ENCODE results near the gene TAF3.

GRCh38 chr10:8049865-8050555 lies 231.7 kb downstream of the TAF3 start:
- TF ChIP-seq POLR2A (IDR thresholded peaks at IDR 0.05), result no peak
- TF ChIP-seq, protein P1, sequence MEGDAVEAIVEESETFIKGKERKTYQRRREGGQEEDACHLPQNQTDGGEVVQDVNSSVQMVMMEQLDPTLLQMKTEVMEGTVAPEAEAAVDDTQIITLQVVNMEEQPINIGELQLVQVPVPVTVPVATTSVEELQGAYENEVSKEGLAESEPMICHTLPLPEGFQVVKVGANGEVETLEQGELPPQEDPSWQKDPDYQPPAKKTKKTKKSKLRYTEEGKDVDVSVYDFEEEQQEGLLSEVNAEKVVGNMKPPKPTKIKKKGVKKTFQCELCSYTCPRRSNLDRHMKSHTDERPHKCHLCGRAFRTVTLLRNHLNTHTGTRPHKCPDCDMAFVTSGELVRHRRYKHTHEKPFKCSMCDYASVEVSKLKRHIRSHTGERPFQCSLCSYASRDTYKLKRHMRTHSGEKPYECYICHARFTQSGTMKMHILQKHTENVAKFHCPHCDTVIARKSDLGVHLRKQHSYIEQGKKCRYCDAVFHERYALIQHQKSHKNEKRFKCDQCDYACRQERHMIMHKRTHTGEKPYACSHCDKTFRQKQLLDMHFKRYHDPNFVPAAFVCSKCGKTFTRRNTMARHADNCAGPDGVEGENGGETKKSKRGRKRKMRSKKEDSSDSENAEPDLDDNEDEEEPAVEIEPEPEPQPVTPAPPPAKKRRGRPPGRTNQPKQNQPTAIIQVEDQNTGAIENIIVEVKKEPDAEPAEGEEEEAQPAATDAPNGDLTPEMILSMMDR (IDR thresholded peaks at IDR 0.05), result no peak

Data from uterus (tissue), 2 donors.